ENCODE data around the gene DCAF8L1.
"Not testable (repeated sequence)": the region's sequence is repeated elsewhere in the genome, so short reads cannot be mapped to it uniquely, and the experiment has no call there.

The DCAF8L1 gene

GRCh38 chrX:27981349-27981748 is at the start of gene DCAF8L1:
DCAF8L1 (minus strand) TSS chrX:27981449; CDS start chrX:27981334, 115 bp downstream.
- DNase-seq, result no peak

GRCh38 chrX:28022371-28022770 is 41.1 kb upstream of the DCAF8L1 start:
- no peak for DNase-seq

- no peak for DNase-seq
These were observed 35.6 kb upstream of the DCAF8L1 start for GRCh38 chrX:28016823-28017222.

- no peak for DNase-seq
These were observed 34.7 kb upstream of the DCAF8L1 start for GRCh38 chrX:28015993-28016392.

- DNase-seq, result no peak
These were observed 29.6 kb upstream of the DCAF8L1 start for GRCh38 chrX:28010875-28011274.

GRCh38 chrX:27998666-27999065 is 17.4 kb upstream of the DCAF8L1 start:
- DNase-seq, result no peak

- no peak for DNase-seq
These were observed 16.4 kb upstream of the DCAF8L1 start for GRCh38 chrX:27997622-27998021.

GRCh38 chrX:27996132-27996531 is 14.9 kb upstream of the DCAF8L1 start:
- no peak for DNase-seq

GRCh38 chrX:27995611-27996010 is 14.4 kb upstream of the DCAF8L1 start:
- no peak for DNase-seq

- no peak for DNase-seq
These were observed 6.8 kb upstream of the DCAF8L1 start for GRCh38 chrX:27987862-27988646.

- not testable (repeated sequence) for DNase-seq
These were observed 4.3 kb downstream of the DCAF8L1 start for GRCh38 chrX:27976934-27977333.

GRCh38 chrX:27976284-27976683 is 5.0 kb downstream of the DCAF8L1 start:
- DNase-seq, result no peak

- no peak for DNase-seq
These were observed 12.4 kb downstream of the DCAF8L1 start for GRCh38 chrX:27968878-27969277.

GRCh38 chrX:27968352-27968751 is 12.9 kb downstream of the DCAF8L1 start:
- DNase-seq, result no peak

GRCh38 chrX:27966955-27967354 is 14.3 kb downstream of the DCAF8L1 start:
- DNase-seq, result no peak

- DNase-seq, result no peak
These were observed 14.8 kb downstream of the DCAF8L1 start for GRCh38 chrX:27966492-27966891.

GRCh38 chrX:27965348-27965747 is 15.9 kb downstream of the DCAF8L1 start:
- DNase-seq, result not testable (repeated sequence)

GRCh38 chrX:27964432-27964831 is 16.8 kb downstream of the DCAF8L1 start:
- no peak for DNase-seq

GRCh38 chrX:27960410-27960809 is 20.8 kb downstream of the DCAF8L1 start:
- DNase-seq, result not testable (repeated sequence)

GRCh38 chrX:27953171-27953570 is 28.1 kb downstream of the DCAF8L1 start:
- DNase-seq, result no peak

GRCh38 chrX:27933361-27933760 is 47.9 kb downstream of the DCAF8L1 start:
- DNase-seq, result no peak

Measured in activated CD8-positive, alpha-beta memory T cell treated with anti-CD3 and anti-CD28 coated beads, Interleukin-2, amount 50 U/mL, for 4 hours (primary cell).